Esophagus muscularis mucosa (tissue), 4 donors: ENCODE measurements around the gene MSL3. TPM values are rescaled to one million over a fixed set of nuclear protein-coding genes. Genes with fewer than 3 reads are reported as not detected.

Source experiments
- DNase-seq: peaks from one replicate; pipeline ENCODE4 v3.0.0-alpha.2; 2017; ENCODE audit errors: extremely low spot score
- H3K27ac ChIP-seq, 4 donors: fragments of 200-600 bp; sonication (generic); replicated peaks in 1 of 4; 1 replicate in 3 of 4; 2 replicates in 1 of 4; pipeline ENCODE4 v1.5.1; 2016 to 2019; ENCODE audit warnings: mild to moderate bottlenecking in 1 of 4
- H3K27me3 ChIP-seq, 4 donors: fragments of 200-600 bp; sonication (generic); one replicate each; pipeline versions ENCODE4 v1.5.1 to v1.6.0; 2016 to 2019
- H3K36me3 ChIP-seq, 4 donors: fragments of 200-600 bp; sonication (generic); one replicate each; pipeline ENCODE4 v1.5.1; 2016 to 2019
- H3K4me1 ChIP-seq, 4 donors: fragments of 200-600 bp; sonication (generic); one replicate each; pipeline ENCODE4 v1.5.1; 2016 to 2019
- H3K4me3 ChIP-seq, 4 donors: fragments of 200-600 bp; sonication (generic); 1 replicate in 2 of 4; 2 replicates in 2 of 4; pipeline ENCODE4 v1.5.1; 2016 to 2019; ENCODE audit warnings: mild to moderate bottlenecking in 4 of 4, moderate library complexity in 1 of 4
- H3K9me3 ChIP-seq, 4 donors: fragments of 200-600 bp; sonication (generic); 1 replicate in 3 of 4; 2 replicates in 1 of 4; pipeline ENCODE4 v1.5.1; 2016 to 2019
- EP300 ChIP-seq: sonication (generic); formaldehyde crosslinking; IDR thresholded peaks from one replicate; pipeline ENCODE4 v1.6.1; 2017; ENCODE audit warnings: antibody characterized with exemption
- POLR2A ChIP-seq: fragments of 450-650 bp; IDR thresholded peaks from one replicate; pipeline ENCODE4 v1.6.1; 2017; ENCODE audit warnings: antibody characterized with exemption, moderate library complexity, mild to moderate bottlenecking, low read depth
- POLR2AphosphoS5 ChIP-seq, 2 donors: sonication (generic); formaldehyde crosslinking; IDR thresholded peaks; one replicate each; pipeline ENCODE4 v1.6.1; 2017; ENCODE audit warnings: antibody characterized with exemption in 2 of 2
- WGBS: methylation state at CpG from one replicate; pipeline ENCODE4 v1.1.5; 2018; 5-methylcytosine and 5-hydroxymethylcytosine counted together
- intact Hi-C: fragments of 100-400 bp; cut with DNase I; formaldehyde crosslinking; loops from one replicate; pipeline ENCODE4 v1.15.1; 2023
- total RNA-seq, 4 donors: library from RNA; depleted of rRNA; stranded (reverse); fragments of >200 nt; gene quantifications; one replicate each; pipeline versions ENCODE4 v1.1.0 to v1.2.1, GENCODE V29; 2016
- TF ChIP-seq, protein P1 (sequence below), 3 experiments: fragments of 200-600 bp in 2 of 3; fragments of 450-650 bp in 1 of 3; sonication (generic) in 2 of 3; IDR thresholded peaks; one replicate each; pipeline ENCODE4 v1.5.1; 2017 to 2019; ENCODE audit warnings: antibody characterized with exemption in 3 of 3, mild to moderate bottlenecking in 2 of 3, moderate library complexity in 1 of 3

MSL3 gene
- total RNA-seq, 4 donors from 2014 or later, result 21.0 to 32.0 (median 24.5) TPM

DNA sequence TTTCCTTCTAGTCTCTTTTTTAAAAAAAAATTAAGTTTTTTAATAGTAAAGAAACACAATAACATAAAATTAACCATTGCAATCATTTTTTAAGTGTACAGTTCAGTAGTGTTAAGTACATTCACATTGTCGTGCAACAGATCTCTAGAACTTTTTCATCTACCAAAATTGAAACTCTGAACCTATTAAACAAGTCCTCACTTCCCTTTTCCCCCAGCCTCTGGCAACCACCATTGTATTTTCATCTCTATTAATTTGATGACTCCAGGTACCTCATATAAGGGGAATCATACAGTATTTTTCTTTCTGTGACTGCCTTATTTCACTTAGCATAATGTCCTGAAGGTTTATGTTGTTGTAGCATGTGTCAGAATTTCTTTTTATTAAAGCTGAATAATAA lies 31.8 kb downstream of the MSL3 start:
- Histone ChIP-seq H3K27ac (no peak overlapping the region), H3K4me3 (no peak overlapping the region), H3K9me3 (no peaks in the 10 kb centered on the region), H3K36me3 (no peaks in the 10 kb centered on the region), H3K27me3 (no peaks in the 10 kb centered on the region), H3K4me1 (peaks cover 0 to 4% (median 0%) of the 10 kb centered on the region in 4 donors)
- intact Hi-C loops, result no loop called here
- DNase-seq, result no peak
- TF ChIP-seq, protein P1, sequence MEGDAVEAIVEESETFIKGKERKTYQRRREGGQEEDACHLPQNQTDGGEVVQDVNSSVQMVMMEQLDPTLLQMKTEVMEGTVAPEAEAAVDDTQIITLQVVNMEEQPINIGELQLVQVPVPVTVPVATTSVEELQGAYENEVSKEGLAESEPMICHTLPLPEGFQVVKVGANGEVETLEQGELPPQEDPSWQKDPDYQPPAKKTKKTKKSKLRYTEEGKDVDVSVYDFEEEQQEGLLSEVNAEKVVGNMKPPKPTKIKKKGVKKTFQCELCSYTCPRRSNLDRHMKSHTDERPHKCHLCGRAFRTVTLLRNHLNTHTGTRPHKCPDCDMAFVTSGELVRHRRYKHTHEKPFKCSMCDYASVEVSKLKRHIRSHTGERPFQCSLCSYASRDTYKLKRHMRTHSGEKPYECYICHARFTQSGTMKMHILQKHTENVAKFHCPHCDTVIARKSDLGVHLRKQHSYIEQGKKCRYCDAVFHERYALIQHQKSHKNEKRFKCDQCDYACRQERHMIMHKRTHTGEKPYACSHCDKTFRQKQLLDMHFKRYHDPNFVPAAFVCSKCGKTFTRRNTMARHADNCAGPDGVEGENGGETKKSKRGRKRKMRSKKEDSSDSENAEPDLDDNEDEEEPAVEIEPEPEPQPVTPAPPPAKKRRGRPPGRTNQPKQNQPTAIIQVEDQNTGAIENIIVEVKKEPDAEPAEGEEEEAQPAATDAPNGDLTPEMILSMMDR (IDR thresholded peaks at IDR 0.05), result no peak
- TF ChIP-seq POLR2A, result no peak
- no peak for TF ChIP-seq POLR2AphosphoS5 (IDR thresholded peaks at IDR 0.05)
- TF ChIP-seq EP300, result no peak
- WGBS, result 74% methylated on average over 1 of the region's 1 CpG

DNA sequence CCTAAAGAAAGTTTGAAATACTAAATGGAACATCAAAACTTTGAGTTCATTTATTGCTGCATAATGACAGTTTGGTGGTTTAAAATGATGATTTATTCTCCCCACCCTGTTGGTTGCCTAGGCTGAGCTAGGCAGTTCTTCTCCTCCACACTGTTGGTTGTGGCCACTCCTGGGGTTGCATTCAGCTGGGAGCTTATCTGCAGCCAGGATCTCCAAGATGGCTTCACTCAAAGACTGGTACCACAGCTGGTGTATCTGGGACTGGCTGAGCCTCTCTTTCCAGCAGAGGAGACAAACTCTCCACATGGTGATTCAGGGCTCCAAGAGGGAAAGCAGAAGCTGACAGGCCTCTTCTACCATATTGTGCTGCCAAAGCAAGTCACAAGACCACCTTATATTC lies 33.1 kb downstream of the MSL3 start:
- intact Hi-C loops, result no loop called here
- Histone ChIP-seq H3K4me1 (peaks cover 0 to 4% (median 0%) of the 10 kb centered on the region in 4 donors), H3K36me3 (no peaks in the 10 kb centered on the region), H3K27me3 (no peaks in the 10 kb centered on the region), H3K9me3 (no peaks in the 10 kb centered on the region), H3K4me3 (no peak overlapping the region), H3K27ac (no peak overlapping the region)
- no peak for DNase-seq
- no peak for TF ChIP-seq POLR2AphosphoS5 (IDR thresholded peaks at IDR 0.05)
- TF ChIP-seq, protein P1 (IDR thresholded peaks at IDR 0.05), result no peak
- TF ChIP-seq EP300, result no peak
- no peak for TF ChIP-seq POLR2A

DNA sequence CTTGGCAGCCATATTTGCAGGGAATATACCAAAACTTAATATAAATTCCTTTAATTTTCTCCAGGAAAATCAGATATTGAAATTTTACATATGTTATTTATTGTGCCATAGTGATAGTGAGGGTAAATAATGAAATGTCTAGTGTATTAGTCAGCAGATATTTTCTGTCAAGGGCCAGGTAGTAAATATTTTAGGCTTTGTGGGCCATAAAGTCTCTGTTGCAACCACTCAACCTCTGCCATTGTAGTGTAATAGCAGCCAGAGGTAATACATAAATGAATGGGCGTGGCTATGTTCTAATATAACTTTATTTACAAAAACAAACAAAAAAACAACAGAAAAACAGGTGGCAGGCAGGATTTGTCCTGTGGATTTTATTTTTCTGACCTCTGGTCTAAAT lies 33.5 kb downstream of the MSL3 start:
- no peaks in the 10 kb centered on the region for H3K36me3 ChIP-seq
- no peak overlapping the region for H3K27ac ChIP-seq
- no peaks in the 10 kb centered on the region for H3K9me3 ChIP-seq
- DNase-seq, result no peak
- 46% methylated on average over 1 of the region's 1 CpG for WGBS
- intact Hi-C loops, result no loop called here
- no peak for TF ChIP-seq EP300
- no peak for TF ChIP-seq POLR2AphosphoS5 (IDR thresholded peaks at IDR 0.05)
- TF ChIP-seq POLR2A, result no peak
- TF ChIP-seq, protein P1 (IDR thresholded peaks at IDR 0.05), result no peak
- no peak overlapping the region for H3K4me3 ChIP-seq
- no peaks in the 10 kb centered on the region for H3K27me3 ChIP-seq
- H3K4me1 ChIP-seq, result peaks cover 0 to 3% (median 0%) of the 10 kb centered on the region in 4 donors

DNA sequence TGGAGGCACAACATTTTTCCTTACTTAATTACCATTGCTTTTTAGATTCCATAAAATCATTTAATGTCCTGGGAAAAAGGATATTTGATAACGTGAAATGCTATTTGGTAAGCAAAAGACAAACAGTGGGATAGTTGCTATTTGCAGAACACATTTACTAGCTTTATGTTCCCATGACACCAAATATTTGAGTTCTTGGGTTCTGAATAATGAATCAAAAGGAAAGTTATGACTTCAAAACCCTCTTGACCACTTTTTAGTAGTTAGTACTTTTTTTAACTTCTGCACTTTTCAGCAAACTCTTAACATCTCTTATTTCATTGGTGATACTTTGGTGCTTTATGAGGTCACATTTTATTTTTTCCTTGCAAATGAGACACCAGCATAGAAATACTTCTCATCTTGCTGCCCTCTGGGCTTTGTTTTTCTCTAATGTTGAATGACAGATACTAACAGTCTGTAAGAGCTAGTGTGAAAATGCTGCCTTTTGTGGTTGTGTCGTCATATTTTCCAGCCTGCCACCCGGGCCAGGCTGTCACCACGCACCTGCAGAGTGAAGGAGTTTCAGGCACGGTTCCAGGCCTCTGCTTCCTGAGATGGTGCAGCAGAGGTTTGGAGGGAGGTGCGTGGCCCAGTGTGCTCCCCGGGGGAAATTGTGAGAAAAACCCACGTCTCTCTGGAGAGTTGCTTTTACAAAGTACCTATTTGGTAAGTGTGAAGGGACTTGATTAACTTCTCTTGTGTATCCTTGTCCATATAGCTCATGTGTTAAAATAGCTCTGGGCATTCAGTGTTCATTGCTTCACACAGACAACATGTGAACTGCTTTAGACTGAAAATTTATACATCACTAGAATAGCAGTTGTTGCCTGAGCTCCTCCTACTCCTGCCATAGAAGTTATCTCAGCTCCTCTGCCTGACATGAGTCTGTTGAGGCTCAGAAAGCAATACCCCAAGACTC lies 34.7 kb downstream of the MSL3 start:
- no peak for DNase-seq
- 43% methylated on average over 8 of the region's 8 CpGs for WGBS

More for the DNA sequence above, 34.7 kb downstream of the MSL3 start:
- Histone ChIP-seq H3K36me3 (no peaks in the 10 kb centered on the region), H3K4me1 (no peaks in the 10 kb centered on the region), H3K4me3 (no peak overlapping the region), H3K27me3 (no peaks in the 10 kb centered on the region), H3K9me3 (no peaks in the 10 kb centered on the region), H3K27ac (no peak overlapping the region)
- intact Hi-C loops, result no loop called here
- TF ChIP-seq EP300 (no peak), POLR2AphosphoS5 (IDR thresholded peaks at IDR 0.05) (no peak), POLR2A (no peak)
- TF ChIP-seq, protein P1 (IDR thresholded peaks at IDR 0.05), result no peak
